GM19467 (cell line): Measurements from ENCODE around the gene PDE10A.

Experiments used
- ATAC-seq: cut with Tn5 transposase; IDR thresholded peaks from one replicate; pipeline ENCODE4 v1.9.1; 2021; ENCODE audit warnings: mild to moderate bottlenecking, moderate library complexity; ENCODE audit not compliant: unreplicated experiment

The PDE10A gene

GRCh38 chr6:165300422-165300936 lies 362.6 kb downstream of the PDE10A start:
- no peak for ATAC-seq

GRCh38 chr6:165298875-165299274 lies 364.2 kb downstream of the PDE10A start:
- no peak for ATAC-seq

GRCh38 chr6:165298402-165298801 lies 364.6 kb downstream of the PDE10A start:
- ATAC-seq: no peak

GRCh38 chr6:165292657-165293056 lies 370.4 kb downstream of the PDE10A start:
- no peak for ATAC-seq
